NCI-H2029 treated with DMSO at 0.1 percent for 48 hours (cell line): ENCODE data around the gene SPG21.
A peak's percentile ranks its signal among the peaks of the same experiment; 100 is the strongest.

Experiments
- DNase-seq: peaks from one replicate; lab custom pipeline; 2025; lab: John Stamatoyannopoulos, UW

The SPG21 gene

DNA sequence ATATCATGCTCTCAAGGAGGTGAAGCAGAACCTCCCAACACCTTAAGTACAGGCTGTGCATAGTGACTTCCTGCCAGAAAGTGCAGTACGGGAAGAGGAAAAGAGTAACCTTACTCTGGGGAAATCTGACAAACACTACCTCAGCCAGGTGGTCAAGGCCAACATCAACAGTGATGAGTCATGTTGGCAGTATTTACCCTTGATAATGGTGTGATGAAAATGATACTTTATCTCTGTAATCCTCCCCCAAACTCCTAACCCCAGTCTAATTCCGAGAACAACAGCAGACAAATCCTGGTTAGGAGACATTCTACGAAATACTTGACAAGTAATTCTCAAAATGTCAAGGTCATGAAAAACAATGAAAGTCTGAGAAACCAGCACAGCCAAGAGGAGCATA is 51.5 kb downstream of the SPG21 start:
- peak; percentile 25 for DNase-seq

DNA sequence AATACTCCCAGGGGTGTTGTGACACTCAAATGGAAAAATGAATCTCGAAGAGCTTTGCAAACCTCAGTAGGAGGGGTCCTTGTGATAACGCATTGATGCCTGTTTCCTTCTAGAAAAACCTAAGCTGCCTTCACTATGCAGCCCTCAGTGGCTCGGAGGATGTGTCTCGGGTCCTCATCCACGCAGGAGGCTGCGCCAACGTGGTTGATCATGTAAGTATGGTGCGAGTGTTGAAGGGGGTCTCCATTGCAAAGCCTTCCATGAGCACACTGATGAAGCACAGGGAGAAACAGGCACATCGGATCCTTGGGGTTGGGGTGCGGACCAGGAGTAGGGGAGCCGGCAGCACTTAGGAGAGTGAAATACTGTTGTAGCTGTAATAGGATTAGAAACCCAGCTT is 55.7 kb downstream of the SPG21 start:
- DNase-seq, result no peak

DNA sequence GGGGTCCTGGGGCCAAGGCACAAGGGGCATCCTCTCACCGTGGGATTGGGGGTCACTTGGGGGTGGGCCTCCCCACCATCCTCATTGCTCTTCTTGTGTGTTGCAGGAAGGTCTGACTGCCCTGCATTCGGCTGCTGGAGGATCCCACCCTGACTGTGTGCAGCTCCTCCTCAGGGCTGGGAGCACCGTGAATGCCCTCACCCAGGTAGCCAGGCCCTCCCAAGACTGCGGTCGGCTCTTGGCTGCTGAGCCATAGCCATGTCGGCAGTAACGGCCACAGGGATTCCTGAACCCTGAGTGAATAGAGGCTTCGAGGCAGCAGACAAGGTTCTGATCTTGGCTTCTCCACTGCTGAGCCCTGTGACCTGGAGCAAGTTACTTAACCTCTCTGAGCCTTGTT is 58.3 kb downstream of the SPG21 start:
- no peak for DNase-seq

DNA sequence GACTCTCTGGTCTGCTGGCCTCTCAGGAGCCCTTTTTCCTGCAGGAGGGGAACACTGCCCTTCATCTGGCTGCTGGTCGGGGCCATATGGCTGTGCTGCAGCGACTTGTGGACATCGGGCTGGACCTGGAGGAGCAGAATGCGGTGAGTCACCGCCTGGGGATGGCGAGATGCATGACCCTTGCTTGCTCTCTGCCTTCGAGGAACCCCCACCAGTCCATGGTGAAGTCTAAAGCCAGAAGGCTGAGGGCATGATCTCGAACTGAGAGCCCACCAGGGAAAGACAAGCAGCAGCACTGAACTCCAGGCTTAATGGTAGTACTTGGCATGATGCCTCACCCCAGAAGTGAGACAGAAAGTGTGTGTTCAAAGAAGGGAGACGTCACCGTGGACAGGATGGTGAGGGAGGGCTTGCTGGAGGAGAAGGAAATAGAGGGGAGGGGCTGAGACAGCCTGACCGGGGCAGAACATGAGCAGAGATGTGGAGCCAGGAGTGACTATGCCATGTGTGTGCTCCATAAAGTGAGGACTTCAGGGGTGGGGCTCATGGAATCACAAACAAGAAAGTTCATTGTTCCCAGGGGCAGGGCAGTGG is 58.8 kb downstream of the SPG21 start:
- no peak for DNase-seq

DNA sequence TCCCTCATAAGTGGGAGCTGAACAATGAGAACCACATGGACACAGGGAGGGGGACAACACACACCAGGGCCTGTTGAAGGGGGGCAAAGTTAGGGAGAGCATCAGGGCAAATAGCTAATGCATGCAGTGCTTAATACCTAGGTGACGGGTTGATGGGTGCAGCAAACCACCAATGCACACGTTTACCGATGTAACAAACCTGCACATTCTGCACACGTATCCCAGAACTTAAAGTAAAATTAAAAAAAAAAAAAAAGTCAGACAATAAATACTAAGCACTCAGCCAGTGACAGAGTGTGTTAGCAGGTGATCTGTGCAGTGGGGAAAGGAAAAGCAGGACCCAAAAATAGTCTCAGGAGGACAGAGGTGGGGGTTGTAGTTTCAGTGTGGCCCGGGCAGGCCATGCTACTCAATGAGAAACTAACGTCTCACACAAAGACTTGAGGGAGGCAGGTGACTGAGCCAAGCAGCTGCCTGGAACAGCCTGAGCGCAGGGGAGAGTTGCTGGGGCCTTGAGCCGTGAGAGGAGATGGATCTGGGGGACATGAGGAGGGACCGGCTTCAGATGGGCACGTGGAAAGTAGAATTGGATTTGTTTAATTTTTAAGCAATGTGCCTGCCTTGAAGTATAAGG is 59.6 kb downstream of the SPG21 start:
- no peak for DNase-seq

DNA sequence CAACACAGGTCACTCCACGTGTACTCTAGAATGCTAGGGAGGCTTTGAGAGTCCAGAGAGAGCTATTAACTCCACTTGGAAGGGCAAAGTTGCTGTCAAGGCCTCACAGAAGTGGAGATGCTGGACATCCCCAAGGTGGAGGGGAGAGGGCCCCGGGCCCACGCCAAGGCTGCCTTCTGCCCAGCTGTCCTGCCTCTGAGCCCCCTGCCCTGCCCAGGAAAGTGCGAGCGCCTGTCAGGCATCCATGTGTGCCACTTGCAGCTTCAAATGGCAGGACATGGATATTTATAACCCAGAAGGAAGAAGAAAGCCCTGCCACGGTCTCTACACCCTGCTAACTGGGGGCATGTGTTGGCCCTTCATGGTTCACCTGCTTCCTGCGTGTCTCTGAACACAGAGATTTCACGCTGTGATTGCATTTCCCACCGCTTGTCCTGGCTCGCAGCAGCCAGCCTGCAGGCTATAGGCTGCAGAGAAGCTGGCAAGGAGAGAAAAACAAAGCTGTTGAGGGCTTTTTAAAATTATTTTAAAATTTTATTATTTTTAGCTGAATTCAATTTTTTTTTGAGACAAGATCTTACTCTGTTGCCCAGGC is 61.0 kb downstream of the SPG21 start:
- DNase-seq, result no peak

DNA sequence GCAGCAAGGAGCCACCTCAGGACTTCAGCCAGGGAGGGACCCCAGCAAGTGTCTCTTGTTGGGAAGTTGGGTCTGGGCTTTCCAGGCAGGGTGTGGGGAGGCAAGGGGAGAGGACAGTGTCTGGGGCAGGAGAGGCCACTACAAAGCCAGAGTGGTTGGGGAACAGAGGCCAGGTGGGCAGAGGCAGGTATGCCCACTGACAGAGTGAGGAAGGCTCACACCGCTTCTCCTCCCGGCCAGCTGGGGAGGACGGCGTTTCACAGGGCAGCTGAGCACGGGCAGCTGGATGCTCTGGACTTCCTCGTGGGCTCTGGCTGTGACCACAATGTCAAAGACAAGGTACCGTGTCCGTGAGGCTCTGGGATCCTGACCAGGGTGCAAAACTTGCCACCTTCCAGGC is 63.1 kb downstream of the SPG21 start:
- DNase-seq, result no peak

DNA sequence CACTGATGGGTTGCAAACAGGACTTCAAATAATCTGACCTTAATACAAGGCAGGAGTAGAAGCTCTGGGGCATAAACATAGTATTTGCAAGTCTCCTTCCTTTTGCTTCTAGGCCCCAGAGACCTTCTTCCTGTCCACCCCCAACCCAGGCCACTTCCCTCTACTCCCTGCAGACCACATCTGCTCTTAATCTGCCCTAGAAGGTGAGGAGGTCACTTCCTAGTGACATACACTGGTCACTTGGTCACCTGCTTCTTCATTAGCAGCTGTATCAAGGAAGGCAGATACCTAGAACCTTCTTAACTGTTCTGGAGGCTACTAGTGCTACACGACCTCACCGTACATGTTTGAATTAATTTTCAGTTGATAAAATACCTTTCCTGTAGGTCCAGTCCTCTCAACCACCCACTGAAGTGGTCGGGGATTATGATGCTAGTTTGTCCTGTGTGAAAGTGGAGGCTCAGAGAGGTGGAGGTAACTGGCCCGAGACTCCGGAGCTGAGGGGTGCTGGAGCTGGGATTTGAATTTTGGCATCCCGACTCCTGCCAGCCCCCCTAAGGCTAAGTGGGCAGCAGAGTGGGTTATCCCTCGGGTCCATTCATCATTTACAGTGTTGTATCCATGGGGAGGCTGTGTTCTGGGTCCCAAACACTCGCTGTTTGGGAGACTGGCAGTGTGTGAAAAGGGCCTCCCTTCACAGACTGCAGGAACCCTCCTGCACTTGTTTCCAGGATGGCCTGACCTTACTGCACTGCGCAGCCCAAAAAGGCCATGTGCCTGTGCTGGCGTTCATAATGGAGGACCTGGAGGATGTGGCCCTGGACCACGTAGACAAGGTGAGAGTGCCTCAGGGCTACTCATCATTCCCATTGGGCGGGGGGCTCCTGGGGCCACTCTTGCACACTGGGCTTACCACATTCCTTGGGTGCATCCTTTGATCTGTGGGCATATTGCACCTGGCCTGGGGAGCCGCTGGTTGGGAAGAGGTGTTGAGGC is 64.1 kb downstream of the SPG21 start:
- no peak for DNase-seq

DNA sequence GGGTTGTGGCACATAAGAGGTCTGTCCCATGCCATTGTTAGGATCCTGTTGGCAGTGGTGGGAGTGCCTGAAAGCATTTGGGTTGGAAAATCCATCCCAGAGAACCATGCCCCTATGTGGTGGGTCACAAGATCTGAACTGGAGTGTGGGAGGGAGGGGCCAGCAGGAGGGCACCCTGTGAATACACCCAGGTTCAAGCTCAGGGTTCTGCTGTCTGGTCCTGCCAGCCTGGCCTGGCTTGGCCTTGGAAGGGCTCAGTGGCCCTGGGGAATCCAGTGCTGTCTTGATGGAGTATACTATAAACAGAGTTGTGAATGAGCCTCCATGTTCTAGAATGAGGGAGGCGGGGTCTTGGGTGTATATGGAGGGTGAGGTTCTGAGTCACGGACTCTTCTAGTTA is 66.2 kb downstream of the SPG21 start:
- no peak for DNase-seq

DNA sequence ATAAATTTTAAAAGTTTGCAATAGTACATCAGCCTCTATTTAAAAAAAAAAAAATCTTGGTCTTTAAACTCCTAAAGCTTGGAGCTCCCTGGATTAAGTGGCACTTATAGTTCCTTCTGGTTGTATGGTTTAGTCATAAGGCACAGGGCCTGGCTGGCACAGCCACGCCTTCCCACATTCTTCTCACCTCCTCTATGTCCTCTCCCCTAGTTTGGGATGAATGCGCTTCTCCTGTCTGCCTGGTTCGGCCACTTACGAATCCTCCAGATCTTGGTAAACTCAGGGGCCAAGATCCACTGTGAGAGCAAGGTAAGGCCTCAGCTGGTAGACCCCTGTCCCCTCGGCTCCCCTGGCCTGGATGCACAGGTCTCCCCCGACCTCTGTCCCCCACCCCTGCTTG is 68.0 kb downstream of the SPG21 start:
- DNase-seq, result no peak

DNA sequence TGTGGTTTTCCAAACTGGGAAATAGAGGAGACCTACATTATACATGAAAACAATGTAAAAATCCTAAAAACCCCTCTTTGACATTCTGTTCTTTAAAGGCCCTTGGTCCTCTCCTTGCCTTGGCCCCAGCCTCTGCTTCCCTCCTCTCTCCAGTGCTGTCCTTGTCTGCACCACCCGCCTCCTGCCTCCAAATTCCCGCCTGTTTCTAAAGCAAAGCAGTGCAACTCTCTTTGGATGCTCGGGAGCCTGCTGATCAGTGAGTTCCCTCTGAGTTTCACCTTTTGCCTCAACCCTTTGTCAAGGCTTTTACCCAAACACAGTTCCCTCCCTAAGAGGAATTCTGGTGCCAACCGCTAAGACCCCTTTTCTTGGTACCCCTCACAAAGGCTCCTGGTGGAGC is 70.0 kb downstream of the SPG21 start:
- no peak for DNase-seq

DNA sequence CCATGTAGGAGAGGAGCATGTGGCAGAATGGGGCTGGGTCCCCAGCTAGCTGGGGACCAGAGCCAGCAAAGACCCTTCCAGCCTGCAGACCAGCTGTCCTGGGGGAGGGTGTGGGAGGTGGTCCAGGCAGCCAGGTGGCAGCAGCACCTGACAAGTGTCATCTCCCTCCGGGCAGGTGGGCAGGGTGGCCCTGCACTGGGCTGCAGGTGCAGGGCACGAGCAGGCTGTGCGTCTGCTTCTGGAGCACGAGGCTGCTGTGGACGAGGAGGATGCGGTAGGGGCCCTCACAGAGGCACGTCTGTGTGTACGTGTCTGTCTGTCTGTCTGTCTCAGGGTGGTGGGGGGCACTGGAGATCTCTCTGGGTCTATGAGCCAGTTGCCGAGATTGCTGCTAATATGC is 72.5 kb downstream of the SPG21 start:
- DNase-seq, result no peak

DNA sequence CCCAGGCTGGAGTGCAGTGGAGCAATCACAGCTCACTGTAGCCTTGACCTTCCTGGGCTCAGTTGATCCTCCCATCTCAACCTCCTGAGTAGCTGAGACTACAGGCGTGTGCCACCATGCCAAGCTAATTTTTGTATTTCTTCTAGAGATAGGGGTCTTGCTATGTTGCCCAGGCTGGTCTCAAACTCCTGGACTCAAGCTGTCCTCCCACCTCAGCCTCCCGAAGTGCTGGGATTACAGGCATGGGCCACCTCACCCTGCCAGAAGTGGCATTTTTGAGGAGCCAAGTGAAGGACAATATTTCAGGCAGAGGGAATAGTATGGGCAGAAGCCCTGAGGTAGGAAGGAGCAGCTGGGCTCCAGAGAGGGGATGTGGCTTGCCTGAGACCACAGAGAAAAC is 73.3 kb downstream of the SPG21 start:
- no peak for DNase-seq

DNA sequence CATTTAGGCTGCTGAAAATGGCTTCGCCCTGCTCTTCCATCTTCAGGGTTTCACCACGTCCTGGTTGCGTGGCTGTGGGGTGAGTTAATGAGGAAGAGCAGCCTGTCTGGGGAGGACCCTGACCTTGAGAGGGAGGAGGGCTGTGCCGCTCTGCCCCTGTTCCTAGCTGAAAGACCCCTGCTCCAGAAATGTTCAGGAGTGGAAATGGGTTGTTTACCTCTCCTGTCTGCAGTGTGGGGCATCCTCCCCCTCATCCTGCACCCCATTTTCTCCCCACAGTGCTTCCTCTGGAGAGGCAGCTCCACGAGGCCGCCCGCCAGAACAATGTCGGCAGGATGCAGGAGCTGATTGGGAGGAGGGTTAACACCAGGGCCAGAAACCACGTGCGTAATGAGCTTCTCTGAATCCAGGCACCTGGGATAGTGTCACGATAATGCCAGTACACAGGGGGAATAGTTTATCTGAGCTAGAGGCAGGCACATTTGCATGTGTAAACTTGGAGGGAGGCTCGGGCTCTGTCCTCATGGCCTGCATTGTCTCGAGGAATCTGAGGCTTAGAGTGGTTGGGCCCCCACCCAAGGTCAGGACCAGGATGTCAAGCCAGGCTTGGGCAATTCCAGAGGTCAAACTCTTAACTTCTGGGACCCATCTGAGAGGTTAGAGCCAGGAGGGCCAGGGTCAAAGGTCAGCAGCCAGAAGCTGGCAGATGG is 74.0 kb downstream of the SPG21 start:
- DNase-seq, result no peak
